Measurements from ENCODE around the gene GMPPA. TPM values are rescaled to one million over a fixed set of nuclear protein-coding genes. Genes with fewer than 3 reads are reported as not detected.

GMPPA gene
- total RNA-seq, 1 donor from 2014 or later = 34.1 TPM

- DNase-seq (ENCODE audit: low read depth) = no peak
- no peaks in the 10 kb centered on the region for H3K36me3 ChIP-seq (ENCODE audit: control insufficient read depth, insufficient read depth, low read length)
- H3K4me3 ChIP-seq (ENCODE audit: low read depth, low read length) = peak overlapping the region; percentile 70
- TF ChIP-seq CTCF (IDR thresholded peaks at IDR 0.05; ENCODE audit: insufficient read depth, low read length, poor library complexity, severe bottlenecking) = no peak
- peaks cover 14% of the 10 kb centered on the region for H3K27me3 ChIP-seq (ENCODE audit: control insufficient read depth, insufficient read depth, low read length)
Measured at GRCh38 chr2:219552382-219553167, 53.9 kb downstream of the GMPPA start.

- Histone ChIP-seq H3K27me3 (ENCODE audit: control insufficient read depth, insufficient read depth, low read length) (peaks cover 14% of the 10 kb centered on the region), H3K36me3 (ENCODE audit: control insufficient read depth, insufficient read depth, low read length) (no peaks in the 10 kb centered on the region), H3K4me3 (ENCODE audit: low read depth, low read length) (peak overlapping the region; percentile 70)
- DNase-seq (ENCODE audit: low read depth) = no peak
- no peak for TF ChIP-seq CTCF (IDR thresholded peaks at IDR 0.05; ENCODE audit: insufficient read depth, low read length, poor library complexity, severe bottlenecking)
Measured at GRCh38 chr2:219553168-219553417, 54.4 kb downstream of the GMPPA start.

GRCh38 chr2:219553463-219553963 is 54.8 kb downstream of the GMPPA start:
- Histone ChIP-seq H3K27me3 (ENCODE audit: control insufficient read depth, insufficient read depth, low read length) (peaks cover 14% of the 10 kb centered on the region), H3K4me3 (ENCODE audit: low read depth, low read length) (no peak overlapping the region), H3K36me3 (ENCODE audit: control insufficient read depth, insufficient read depth, low read length) (no peaks in the 10 kb centered on the region)
- TF ChIP-seq CTCF (IDR thresholded peaks at IDR 0.05; ENCODE audit: insufficient read depth, low read length, poor library complexity, severe bottlenecking) = no peak
- DNase-seq (ENCODE audit: low read depth) = no peak

GRCh38 chr2:219554350-219554749 is 55.7 kb downstream of the GMPPA start:
- H3K36me3 ChIP-seq (ENCODE audit: control insufficient read depth, insufficient read depth, low read length) = no peaks in the 10 kb centered on the region
- TF ChIP-seq CTCF (IDR thresholded peaks at IDR 0.05; ENCODE audit: insufficient read depth, low read length, poor library complexity, severe bottlenecking) = no peak

GRCh38 chr2:219555956-219556355 is 57.3 kb downstream of the GMPPA start:
- peaks cover 14% of the 10 kb centered on the region for H3K27me3 ChIP-seq (ENCODE audit: control insufficient read depth, insufficient read depth, low read length)
- no peak for TF ChIP-seq CTCF (IDR thresholded peaks at IDR 0.05; ENCODE audit: insufficient read depth, low read length, poor library complexity, severe bottlenecking)
- H3K36me3 ChIP-seq (ENCODE audit: control insufficient read depth, insufficient read depth, low read length) = no peaks in the 10 kb centered on the region
- H3K4me3 ChIP-seq (ENCODE audit: low read depth, low read length) = no peak overlapping the region
- DNase-seq (ENCODE audit: low read depth) = no peak

More at GRCh38 chr2:219554350-219554749, 55.7 kb downstream of the GMPPA start:
- H3K4me3 ChIP-seq (ENCODE audit: low read depth, low read length) = no peak overlapping the region
- DNase-seq (ENCODE audit: low read depth) = no peak
- peaks cover 14% of the 10 kb centered on the region for H3K27me3 ChIP-seq (ENCODE audit: control insufficient read depth, insufficient read depth, low read length)

GRCh38 chr2:219556413-219556812 is 57.7 kb downstream of the GMPPA start:
- H3K36me3 ChIP-seq (ENCODE audit: control insufficient read depth, insufficient read depth, low read length) = no peaks in the 10 kb centered on the region
- H3K27me3 ChIP-seq (ENCODE audit: control insufficient read depth, insufficient read depth, low read length) = peaks cover 14% of the 10 kb centered on the region
- H3K4me3 ChIP-seq (ENCODE audit: low read depth, low read length) = no peak overlapping the region
- no peak for DNase-seq (ENCODE audit: low read depth)
- no peak for TF ChIP-seq CTCF (IDR thresholded peaks at IDR 0.05; ENCODE audit: insufficient read depth, low read length, poor library complexity, severe bottlenecking)
